ENCODE measurements around the gene SLC6A1.

DNA sequence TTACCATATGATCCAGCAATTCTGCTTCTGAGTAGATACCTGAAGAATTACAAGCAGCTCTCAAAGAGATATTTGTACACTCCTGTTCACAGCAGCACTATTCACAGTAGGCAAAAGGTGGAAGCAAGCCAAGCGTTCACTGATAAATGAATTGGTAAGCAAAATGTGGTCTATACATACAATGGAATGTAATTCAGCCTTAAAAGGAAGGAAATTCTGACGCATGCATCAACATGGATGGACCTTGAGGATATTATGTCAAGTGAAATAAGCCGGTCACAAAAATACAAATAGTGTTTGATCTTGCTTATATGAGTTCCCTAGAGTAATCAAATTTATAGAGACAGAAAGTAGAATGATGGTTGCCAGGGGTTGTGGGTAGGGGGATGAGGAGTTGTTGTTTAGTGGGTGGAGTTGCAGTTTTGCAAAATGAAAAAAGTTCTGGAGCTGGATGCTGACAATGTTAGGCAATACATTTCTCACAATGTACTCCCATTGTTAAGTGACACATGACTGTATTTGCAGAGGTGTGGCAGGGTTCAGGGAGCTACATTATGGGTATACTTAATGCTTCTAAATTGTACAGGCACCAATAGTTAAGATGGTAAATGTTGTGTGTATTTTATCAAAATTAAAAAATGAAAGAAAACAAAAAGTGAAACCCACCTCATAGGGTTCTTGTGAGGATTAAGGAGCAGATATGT is 26.7 kb downstream of the SLC6A1 start:
- TF ChIP-seq, protein P1, sequence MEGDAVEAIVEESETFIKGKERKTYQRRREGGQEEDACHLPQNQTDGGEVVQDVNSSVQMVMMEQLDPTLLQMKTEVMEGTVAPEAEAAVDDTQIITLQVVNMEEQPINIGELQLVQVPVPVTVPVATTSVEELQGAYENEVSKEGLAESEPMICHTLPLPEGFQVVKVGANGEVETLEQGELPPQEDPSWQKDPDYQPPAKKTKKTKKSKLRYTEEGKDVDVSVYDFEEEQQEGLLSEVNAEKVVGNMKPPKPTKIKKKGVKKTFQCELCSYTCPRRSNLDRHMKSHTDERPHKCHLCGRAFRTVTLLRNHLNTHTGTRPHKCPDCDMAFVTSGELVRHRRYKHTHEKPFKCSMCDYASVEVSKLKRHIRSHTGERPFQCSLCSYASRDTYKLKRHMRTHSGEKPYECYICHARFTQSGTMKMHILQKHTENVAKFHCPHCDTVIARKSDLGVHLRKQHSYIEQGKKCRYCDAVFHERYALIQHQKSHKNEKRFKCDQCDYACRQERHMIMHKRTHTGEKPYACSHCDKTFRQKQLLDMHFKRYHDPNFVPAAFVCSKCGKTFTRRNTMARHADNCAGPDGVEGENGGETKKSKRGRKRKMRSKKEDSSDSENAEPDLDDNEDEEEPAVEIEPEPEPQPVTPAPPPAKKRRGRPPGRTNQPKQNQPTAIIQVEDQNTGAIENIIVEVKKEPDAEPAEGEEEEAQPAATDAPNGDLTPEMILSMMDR (IDR thresholded peaks at IDR 0.05) = no peak
- TF ChIP-seq EZH2 (IDR thresholded peaks at IDR 0.05) = no peak
